ENCODE results near the gene RFX8.

DNA sequence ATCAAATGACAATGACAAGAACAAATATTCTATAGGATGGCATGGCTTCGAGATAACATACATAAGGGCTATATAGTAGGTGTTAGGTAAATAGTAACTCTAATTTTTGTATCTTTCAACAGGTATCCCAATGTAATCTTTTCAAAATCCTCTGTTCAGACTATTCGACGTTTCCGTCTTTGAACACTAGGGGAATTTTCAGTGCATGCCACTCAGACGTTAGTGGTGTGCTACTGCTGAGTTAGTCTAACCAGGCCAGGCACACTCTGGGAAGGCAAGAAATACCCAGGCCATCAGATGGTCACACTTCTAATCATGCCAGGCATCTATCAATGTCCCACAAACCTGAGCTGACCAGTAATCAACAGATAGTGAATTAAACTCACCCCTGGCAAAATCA is 73.0 kb downstream of the RFX8 start:
- no peak for TF ChIP-seq SIN3A (IDR thresholded peaks at IDR 0.05; ENCODE audit: borderline replicate concordance, insufficient read depth, low read length)
- TF ChIP-seq, protein P1, sequence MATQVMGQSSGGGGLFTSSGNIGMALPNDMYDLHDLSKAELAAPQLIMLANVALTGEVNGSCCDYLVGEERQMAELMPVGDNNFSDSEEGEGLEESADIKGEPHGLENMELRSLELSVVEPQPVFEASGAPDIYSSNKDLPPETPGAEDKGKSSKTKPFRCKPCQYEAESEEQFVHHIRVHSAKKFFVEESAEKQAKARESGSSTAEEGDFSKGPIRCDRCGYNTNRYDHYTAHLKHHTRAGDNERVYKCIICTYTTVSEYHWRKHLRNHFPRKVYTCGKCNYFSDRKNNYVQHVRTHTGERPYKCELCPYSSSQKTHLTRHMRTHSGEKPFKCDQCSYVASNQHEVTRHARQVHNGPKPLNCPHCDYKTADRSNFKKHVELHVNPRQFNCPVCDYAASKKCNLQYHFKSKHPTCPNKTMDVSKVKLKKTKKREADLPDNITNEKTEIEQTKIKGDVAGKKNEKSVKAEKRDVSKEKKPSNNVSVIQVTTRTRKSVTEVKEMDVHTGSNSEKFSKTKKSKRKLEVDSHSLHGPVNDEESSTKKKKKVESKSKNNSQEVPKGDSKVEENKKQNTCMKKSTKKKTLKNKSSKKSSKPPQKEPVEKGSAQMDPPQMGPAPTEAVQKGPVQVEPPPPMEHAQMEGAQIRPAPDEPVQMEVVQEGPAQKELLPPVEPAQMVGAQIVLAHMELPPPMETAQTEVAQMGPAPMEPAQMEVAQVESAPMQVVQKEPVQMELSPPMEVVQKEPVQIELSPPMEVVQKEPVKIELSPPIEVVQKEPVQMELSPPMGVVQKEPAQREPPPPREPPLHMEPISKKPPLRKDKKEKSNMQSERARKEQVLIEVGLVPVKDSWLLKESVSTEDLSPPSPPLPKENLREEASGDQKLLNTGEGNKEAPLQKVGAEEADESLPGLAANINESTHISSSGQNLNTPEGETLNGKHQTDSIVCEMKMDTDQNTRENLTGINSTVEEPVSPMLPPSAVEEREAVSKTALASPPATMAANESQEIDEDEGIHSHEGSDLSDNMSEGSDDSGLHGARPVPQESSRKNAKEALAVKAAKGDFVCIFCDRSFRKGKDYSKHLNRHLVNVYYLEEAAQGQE (IDR thresholded peaks at IDR 0.05; ENCODE audit: insufficient read depth in 1 of 2, low read depth in 2 of 2, low read length in 2 of 2), result no peak

Measured in PFSK-1 (cell line).